ENCODE measurements around the gene GALNT1.

DNA sequence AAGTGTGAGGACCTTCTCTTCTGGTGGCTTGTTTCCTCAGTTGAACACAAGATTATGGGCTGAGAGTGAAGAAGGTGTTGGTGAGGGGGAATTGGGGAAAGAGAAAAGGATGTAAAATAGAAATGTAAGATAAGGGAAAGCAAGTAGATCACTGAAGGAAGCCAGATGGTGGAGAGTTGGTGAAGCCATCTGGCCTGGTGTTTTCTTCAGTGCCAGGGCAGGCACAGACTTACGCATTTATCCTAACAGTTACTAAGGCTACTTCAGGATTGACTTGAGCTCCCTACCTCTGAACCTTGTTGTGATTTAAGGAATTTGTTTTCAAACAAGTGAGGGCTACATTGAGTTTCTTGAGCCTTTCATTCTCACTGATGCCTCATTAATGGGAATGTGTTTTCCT lies 113.8 kb downstream of the GALNT1 start:
- TF ChIP-seq EZH2 (IDR thresholded peaks at IDR 0.05), result no peak
- TF ChIP-seq FOXP2 (optimal IDR thresholded peaks at IDR 0.05; ENCODE audit: control extremely low read depth, extremely low read length, insufficient read depth), result no peak
- no peak for TF ChIP-seq POLR2AphosphoS5 (IDR thresholded peaks at IDR 0.05; ENCODE audit: borderline replicate concordance, low read depth, low read length)
